Gastrocnemius medialis (tissue), 4 donors: ENCODE results near the gene CALU.

Source experiments
- CTCF ChIP-seq, 5 experiments: fragments of 450-650 bp in 3 of 5; fragments of 200-600 bp in 2 of 5; sonication (generic) in 2 of 5; IDR thresholded peaks in 4 of 5; conservative IDR thresholded peaks in 1 of 5; 1 replicate in 4 of 5; 2 replicates in 1 of 5; pipeline ENCODE4 v1.5.1; 2016 to 2019; ENCODE audit warnings: antibody characterized with exemption in 5 of 5, mild to moderate bottlenecking in 3 of 5, moderate library complexity in 3 of 5
- POLR2A ChIP-seq, 2 donors: fragments of 450-650 bp; IDR thresholded peaks; one replicate each; pipeline ENCODE4 v1.6.1; 2017; ENCODE audit warnings: antibody characterized with exemption in 2 of 2, mild to moderate bottlenecking in 2 of 2, moderate library complexity in 2 of 2

- TF ChIP-seq CTCF (IDR thresholded peaks at IDR 0.05 in 4 of 5, conservative IDR thresholded peaks at IDR 0.05 in 1 of 5), result no peak
- no peak for TF ChIP-seq POLR2A (IDR thresholded peaks at IDR 0.05)
These were observed 1.2 kb upstream of the CALU start for GRCh38 chr7:128737867-128738385.
